Fibroblast of lung (primary cell): ENCODE data around the gene RPRD1A.

Source experiments
- EZH2 ChIP-seq: IDR thresholded peaks from 2 replicates; pipeline ENCODE4 v1.5.1; 2012; ENCODE audit warnings: low read length, control low read depth, mild to moderate bottlenecking; ENCODE audit errors: missing control alignments
- TF ChIP-seq, protein P1 (sequence below), 2 donors: IDR thresholded peaks in 1 of 2; conservative IDR thresholded peaks in 1 of 2; 1 replicate in 1 of 2; 2 replicates in 1 of 2; pipeline ENCODE4 v1.5.1; 2011 to 2012; ENCODE audit warnings: low read length in 2 of 2, control low read depth in 1 of 2, inconsistent platforms in 1 of 2, low read depth in 1 of 2, mild to moderate bottlenecking in 1 of 2

DNA sequence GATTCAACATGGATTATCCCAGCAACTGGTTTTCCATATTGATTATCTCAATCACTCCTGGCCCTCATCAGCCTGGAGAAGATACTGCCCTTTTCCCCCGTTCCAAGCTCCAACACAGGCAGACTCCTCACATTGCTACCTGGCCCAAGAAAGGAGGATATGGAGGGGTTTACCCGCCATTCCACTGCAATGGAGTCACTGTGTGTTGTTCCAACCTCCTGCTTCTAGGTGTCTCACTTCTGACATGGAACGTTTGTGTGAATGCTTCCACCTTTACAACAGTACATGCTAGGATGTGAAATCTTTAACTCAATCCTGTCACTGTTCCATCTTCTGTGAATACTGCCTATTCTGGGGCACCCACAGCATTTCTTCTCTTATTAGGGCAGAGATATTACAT, 58.1 kb downstream of the RPRD1A start:
- TF ChIP-seq, protein P1, sequence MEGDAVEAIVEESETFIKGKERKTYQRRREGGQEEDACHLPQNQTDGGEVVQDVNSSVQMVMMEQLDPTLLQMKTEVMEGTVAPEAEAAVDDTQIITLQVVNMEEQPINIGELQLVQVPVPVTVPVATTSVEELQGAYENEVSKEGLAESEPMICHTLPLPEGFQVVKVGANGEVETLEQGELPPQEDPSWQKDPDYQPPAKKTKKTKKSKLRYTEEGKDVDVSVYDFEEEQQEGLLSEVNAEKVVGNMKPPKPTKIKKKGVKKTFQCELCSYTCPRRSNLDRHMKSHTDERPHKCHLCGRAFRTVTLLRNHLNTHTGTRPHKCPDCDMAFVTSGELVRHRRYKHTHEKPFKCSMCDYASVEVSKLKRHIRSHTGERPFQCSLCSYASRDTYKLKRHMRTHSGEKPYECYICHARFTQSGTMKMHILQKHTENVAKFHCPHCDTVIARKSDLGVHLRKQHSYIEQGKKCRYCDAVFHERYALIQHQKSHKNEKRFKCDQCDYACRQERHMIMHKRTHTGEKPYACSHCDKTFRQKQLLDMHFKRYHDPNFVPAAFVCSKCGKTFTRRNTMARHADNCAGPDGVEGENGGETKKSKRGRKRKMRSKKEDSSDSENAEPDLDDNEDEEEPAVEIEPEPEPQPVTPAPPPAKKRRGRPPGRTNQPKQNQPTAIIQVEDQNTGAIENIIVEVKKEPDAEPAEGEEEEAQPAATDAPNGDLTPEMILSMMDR (conservative IDR thresholded peaks at IDR 0.05 in 1 of 2, IDR thresholded peaks at IDR 0.05 in 1 of 2; ENCODE audit: low read depth in 1 of 2, low read length in 2 of 2), result no peak
- no peak for TF ChIP-seq EZH2
